HEK293 (cell line): Measurements from ENCODE around the gene TAF1D.

Experiments
- CTCF ChIA-PET: fragments of 350-600 bp; formaldehyde crosslinking; extraction: SDS; loops from one replicate; lab custom pipeline; 2021; ENCODE audit warnings: antibody characterized with exemption; lab: Yijun Ruan, JAX
- POLR2A ChIA-PET: fragments of 300-600 bp; formaldehyde crosslinking; extraction: SDS; loops from one replicate; lab custom pipeline; 2020; ENCODE audit warnings: antibody characterized with exemption, inconsistent platforms; lab: Yijun Ruan, JAX
- H3K27ac ChIP-seq: fragments of 200-500 bp; sonication (Bioruptor generic); 2 replicates; pipeline ENCODE4 v1.5.1; 2014; ENCODE audit warnings: low read depth, low read length, control low read depth, inconsistent platforms; ENCODE audit errors: extremely low read depth
- H3K36me3 ChIP-seq, 2 experiments: fragments of 200-500 bp in 1 of 2; sonication (Bioruptor generic) in 1 of 2; 1 replicate in 1 of 2; 2 replicates in 1 of 2; pipeline ENCODE4 v1.5.1; 2014 to 2017; ENCODE audit warnings: inconsistent platforms in 2 of 2, low read length in 2 of 2; ENCODE audit not compliant: control insufficient read depth in 2 of 2, insufficient read depth in 1 of 2
- H3K4me1 ChIP-seq: fragments of 200-500 bp; sonication (Bioruptor generic); 2 replicates; pipeline ENCODE4 v1.5.1; 2014; ENCODE audit warnings: mild to moderate bottlenecking, low read length, inconsistent platforms; ENCODE audit not compliant: control insufficient read depth, insufficient read depth
- H3K4me3 ChIP-seq: 2 replicates; pipeline ENCODE4 v1.5.1; 2011; ENCODE audit warnings: low read depth, mild to moderate bottlenecking, control low read depth, low read length, moderate library complexity
- H3K9me3 ChIP-seq: fragments of 200-500 bp; sonication (Bioruptor generic); 2 replicates; pipeline ENCODE4 v1.5.1; 2014; ENCODE audit warnings: low read depth, low read length, inconsistent platforms; ENCODE audit not compliant: control insufficient read depth, insufficient read depth
- BCL11B ChIP-seq: fragments of 450-650 bp; formaldehyde crosslinking; IDR thresholded peaks from 2 replicates; pipeline ENCODE4 v1.5.1; 2016; ENCODE audit warnings: low read depth, missing biosample characterization, missing genetic modification characterization
- CTCF ChIP-seq: fragments of 450-650 bp; formaldehyde crosslinking; IDR thresholded peaks from 2 replicates; pipeline ENCODE4 v1.5.1; 2016; ENCODE audit warnings: missing biosample characterization, missing genetic modification characterization
- HIC1 ChIP-seq: fragments of 450-650 bp; formaldehyde crosslinking; IDR thresholded peaks from 2 replicates; pipeline ENCODE4 v1.5.1; 2016; ENCODE audit warnings: missing biosample characterization, missing genetic modification characterization
- KLF17 ChIP-seq: fragments of 450-650 bp; formaldehyde crosslinking; IDR thresholded peaks from 2 replicates; pipeline ENCODE4 v1.5.1; 2016; ENCODE audit warnings: missing biosample characterization, missing genetic modification characterization
- KLF9 ChIP-seq: fragments of 450-650 bp; formaldehyde crosslinking; IDR thresholded peaks from 2 replicates; pipeline ENCODE4 v1.5.1; 2016; ENCODE audit warnings: missing biosample characterization, missing genetic modification characterization, low read depth
- SALL2 ChIP-seq: fragments of 450-650 bp; formaldehyde crosslinking; IDR thresholded peaks from 2 replicates; pipeline ENCODE4 v1.5.0; 2017; ENCODE audit warnings: missing biosample characterization, mild to moderate bottlenecking, missing genetic modification characterization, borderline replicate concordance
- TCF7L2 ChIP-seq: IDR thresholded peaks from 2 replicates; pipeline ENCODE4 v1.6.1; 2011; ENCODE audit warnings: low read depth, mild to moderate bottlenecking, inconsistent platforms, low read length, moderate library complexity, borderline replicate concordance
- ZBTB26 ChIP-seq: fragments of 450-650 bp; formaldehyde crosslinking; optimal IDR thresholded peaks from 2 replicates; pipeline ENCODE3; 2016; ENCODE audit warnings: missing biosample characterization, mild to moderate bottlenecking, missing genetic modification characterization
- ZBTB7A ChIP-seq: fragments of 450-650 bp; formaldehyde crosslinking; IDR thresholded peaks from 2 replicates; pipeline ENCODE4 v1.5.1; 2016; ENCODE audit warnings: low read depth, missing biosample characterization, missing genetic modification characterization
- ZNF112 ChIP-seq: fragments of 450-650 bp; formaldehyde crosslinking; IDR thresholded peaks from 2 replicates; pipeline ENCODE4 v1.5.0; 2017; ENCODE audit warnings: missing biosample characterization, missing genetic modification characterization
- ZNF132 ChIP-seq: fragments of 450-650 bp; formaldehyde crosslinking; IDR thresholded peaks from 2 replicates; pipeline ENCODE4 v1.5.1; 2017; ENCODE audit warnings: missing biosample characterization, missing genetic modification characterization, borderline replicate concordance
- ZNF148 ChIP-seq: fragments of 450-650 bp; formaldehyde crosslinking; IDR thresholded peaks from 2 replicates; pipeline ENCODE4 v1.5.0; 2017; ENCODE audit warnings: missing biosample characterization, missing genetic modification characterization, borderline replicate concordance
- ZNF311 ChIP-seq: fragments of 450-650 bp; formaldehyde crosslinking; IDR thresholded peaks from 2 replicates; pipeline ENCODE4 v1.5.1; 2017; ENCODE audit warnings: missing biosample characterization, missing genetic modification characterization, borderline replicate concordance
- ZNF324 ChIP-seq: fragments of 450-650 bp; formaldehyde crosslinking; IDR thresholded peaks from 2 replicates; pipeline ENCODE4 v1.5.1; 2016; ENCODE audit warnings: missing biosample characterization, missing genetic modification characterization
- ZNF707 ChIP-seq: fragments of 450-650 bp; formaldehyde crosslinking; IDR thresholded peaks from 2 replicates; pipeline ENCODE4 v1.5.1; 2016; ENCODE audit warnings: missing biosample characterization, missing genetic modification characterization
- ZNF843 ChIP-seq: fragments of 450-650 bp; formaldehyde crosslinking; IDR thresholded peaks from 2 replicates; pipeline ENCODE4 v1.5.1; 2016; ENCODE audit warnings: missing biosample characterization, missing genetic modification characterization

The TAF1D gene

GRCh38 chr11:93704237-93704636 is 37.1 kb downstream of the TAF1D start (continued):
- TF ChIP-seq CTCF (tag by site-specific recombination) = no peak

- Histone ChIP-seq H3K4me3 (no peak overlapping the region), H3K4me1 (no peaks in the 10 kb centered on the region), H3K27ac (no peak overlapping the region), H3K9me3 (no peaks in the 10 kb centered on the region), H3K36me3 (peaks cover 44 to 89% of the 10 kb centered on the region in 2 experiments)
- TF ChIP-seq TCF7L2 (no peak), BCL11B (tag by site-specific recombination) (no peak), ZBTB7A (no peak), KLF17 (tag by site-specific recombination) (no peak), ZNF707 (no peak), ZNF112 (tag by site-specific recombination) (no peak), ZNF148 (no peak), ZNF132 (tag by site-specific recombination) (no peak), ZNF324 (tag by site-specific recombination) (no peak), KLF9 (tag by site-specific recombination) (no peak), SALL2 (tag by site-specific recombination) (no peak), ZNF311 (tag by site-specific recombination) (no peak), ZBTB26 (no peak)
- POLR2A ChIA-PET = no interaction called here
- CTCF ChIA-PET = no interaction called here
Measured at GRCh38 chr11:93700830-93701229, 40.5 kb downstream of the TAF1D start.

GRCh38 chr11:93697611-93698010 is 43.7 kb downstream of the TAF1D start:
- POLR2A ChIA-PET = no interaction called here
- peaks cover 57 to 95% of the 10 kb centered on the region in 2 experiments for H3K36me3 ChIP-seq

More at GRCh38 chr11:93697611-93698010, 43.7 kb downstream of the TAF1D start:
- Histone ChIP-seq H3K9me3 (no peaks in the 10 kb centered on the region), H3K27ac (no peak overlapping the region), H3K4me1 (no peaks in the 10 kb centered on the region), H3K4me3 (no peak overlapping the region)
- CTCF ChIA-PET = interaction anchor here (0.5 kb wide), 1 partner anchor 12 kb away, joined by 3 read pairs; no protein-coding TSS in a partner anchor
- no peak for TF ChIP-seq HIC1
- TF ChIP-seq ZNF843 (tag by site-specific recombination) = no peak
